Embryonic facial prominence (tissue), 1 donor: ENCODE measurements around the gene CUL7.
"Not testable (repeated sequence)": the region's sequence is repeated elsewhere in the genome, so short reads cannot be mapped to it uniquely, and the experiment has no call there.

Experiments used
- DNase-seq: peaks from one replicate; pipeline ENCODE4 v3.0.0-alpha.2; 2016; ENCODE audit errors: extremely low spot score

CUL7 gene

GRCh38 chr6:43045371-43045930, 8.2 kb downstream of the CUL7 start:
- DNase-seq = no peak

DNA sequence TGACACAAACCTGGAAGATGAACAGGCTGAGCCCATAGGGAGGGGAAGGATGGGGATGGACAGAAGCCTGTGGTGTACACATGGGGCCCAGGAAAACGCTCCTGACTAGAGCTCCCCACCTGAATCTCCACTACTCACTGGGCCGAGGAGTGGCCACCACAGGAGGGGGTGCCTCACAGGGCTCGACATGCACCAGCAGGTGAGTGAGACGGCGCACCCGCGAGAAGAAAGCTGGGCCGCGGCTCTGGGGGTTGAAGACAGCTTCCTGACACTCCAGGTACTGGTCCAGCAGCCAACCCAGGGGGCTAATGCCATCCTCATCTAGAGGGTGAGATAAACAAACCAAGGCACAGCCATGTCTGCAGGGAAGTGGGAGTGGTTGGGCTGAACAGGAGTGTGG, 10.3 kb downstream of the CUL7 start:
- no peak for DNase-seq

GRCh38 chr6:43041475-43041874, 12.2 kb downstream of the CUL7 start:
- DNase-seq = not testable (repeated sequence)

- no peak for DNase-seq
These were observed 13.0 kb downstream of the CUL7 start for GRCh38 chr6:43040542-43041257.

- DNase-seq = no peak
These were observed 14.9 kb downstream of the CUL7 start for GRCh38 chr6:43038727-43039126.

DNA sequence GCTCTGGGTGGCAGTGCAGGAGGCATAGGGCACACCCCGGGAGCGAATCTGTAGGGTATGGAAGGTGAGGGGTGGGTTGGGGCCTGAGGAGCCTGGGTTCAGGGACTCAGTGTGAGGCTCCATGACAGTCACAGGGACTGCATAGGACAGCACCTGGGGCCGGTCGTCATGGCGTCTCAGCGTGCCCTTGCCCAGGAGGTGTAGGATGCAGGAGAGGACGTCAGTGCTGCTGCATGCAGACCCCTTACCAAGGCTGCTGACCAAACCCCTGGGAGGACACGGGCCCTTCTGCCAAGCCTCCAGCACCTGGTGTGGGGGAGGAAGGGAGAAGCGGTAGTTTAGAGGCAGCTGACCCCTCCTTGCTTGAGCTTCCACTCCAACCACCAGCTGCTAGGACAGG, 15.9 kb downstream of the CUL7 start:
- DNase-seq = no peak

GRCh38 chr6:43037197-43037596, 16.5 kb downstream of the CUL7 start:
- no peak for DNase-seq

DNA sequence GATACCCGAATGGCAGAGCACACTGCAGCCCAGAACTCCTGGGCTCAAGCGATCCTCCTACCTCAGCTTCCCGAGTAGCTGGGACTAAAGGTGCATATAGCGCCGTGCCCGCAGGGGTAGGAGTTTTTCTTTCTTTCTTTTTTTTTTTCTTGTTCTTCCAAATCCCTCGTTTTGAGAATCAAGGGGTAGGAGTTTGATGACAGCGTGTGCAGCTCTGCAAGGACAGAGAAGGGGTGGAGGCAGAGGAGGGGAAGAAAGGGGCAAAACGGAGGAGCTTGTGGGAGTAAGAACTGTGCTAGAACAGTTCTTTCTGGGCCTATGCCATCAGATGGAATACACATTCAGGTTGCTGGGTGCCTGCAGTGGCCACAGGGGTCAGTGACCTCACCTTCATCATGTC, 16.9 kb downstream of the CUL7 start:
- DNase-seq = no peak

DNA sequence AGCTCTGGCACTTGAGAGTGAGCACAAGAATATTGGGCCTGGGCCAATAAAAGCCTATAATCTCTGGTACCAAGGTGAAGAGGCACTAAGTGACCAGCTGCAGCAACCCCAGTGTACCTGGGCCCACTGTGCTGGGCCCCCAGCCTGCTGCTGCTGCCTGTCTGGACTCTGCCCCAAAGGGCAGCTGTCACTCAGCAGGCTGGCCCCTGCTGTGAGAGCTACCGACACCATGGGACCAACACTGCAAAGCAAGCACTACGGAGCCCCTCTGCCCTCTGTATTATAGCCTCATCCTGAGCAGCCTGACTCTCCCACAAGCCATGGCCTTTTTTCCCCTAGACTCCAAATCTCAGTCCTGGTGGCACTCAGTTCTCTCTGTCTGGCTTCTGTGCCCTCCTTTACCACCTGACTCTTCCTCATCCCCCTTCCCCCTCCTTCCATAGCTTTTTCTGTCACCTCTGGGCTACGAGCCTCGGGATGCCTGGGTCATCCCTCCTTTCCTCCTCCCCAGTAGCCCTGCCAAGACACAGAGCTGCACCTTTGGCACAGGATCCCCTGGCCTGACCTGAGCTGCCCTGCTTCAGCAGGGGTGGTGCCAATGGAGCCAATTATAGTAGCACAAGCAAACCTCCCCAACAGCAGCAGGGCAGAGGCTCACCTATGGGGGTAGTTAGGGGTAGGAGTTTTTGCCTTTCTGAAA, 18.0 kb downstream of the CUL7 start:
- DNase-seq = no peak

DNA sequence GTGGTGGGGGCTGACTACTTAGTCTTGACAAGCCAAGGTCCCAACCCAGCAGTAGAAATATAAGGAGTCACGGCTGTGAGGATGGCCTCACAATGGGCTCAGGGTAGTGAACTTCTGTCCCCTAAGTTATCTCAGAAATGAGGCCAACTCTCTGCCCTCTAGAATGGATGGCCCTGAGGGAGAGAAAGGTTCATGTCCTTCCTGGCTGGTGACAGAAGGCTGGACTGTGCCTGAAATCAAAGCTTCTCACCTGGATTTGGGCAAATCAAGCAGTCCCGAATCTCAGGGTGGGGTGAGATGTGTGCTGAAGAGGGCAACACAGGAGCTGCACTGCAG, 19.5 kb downstream of the CUL7 start:
- no peak for DNase-seq

DNA sequence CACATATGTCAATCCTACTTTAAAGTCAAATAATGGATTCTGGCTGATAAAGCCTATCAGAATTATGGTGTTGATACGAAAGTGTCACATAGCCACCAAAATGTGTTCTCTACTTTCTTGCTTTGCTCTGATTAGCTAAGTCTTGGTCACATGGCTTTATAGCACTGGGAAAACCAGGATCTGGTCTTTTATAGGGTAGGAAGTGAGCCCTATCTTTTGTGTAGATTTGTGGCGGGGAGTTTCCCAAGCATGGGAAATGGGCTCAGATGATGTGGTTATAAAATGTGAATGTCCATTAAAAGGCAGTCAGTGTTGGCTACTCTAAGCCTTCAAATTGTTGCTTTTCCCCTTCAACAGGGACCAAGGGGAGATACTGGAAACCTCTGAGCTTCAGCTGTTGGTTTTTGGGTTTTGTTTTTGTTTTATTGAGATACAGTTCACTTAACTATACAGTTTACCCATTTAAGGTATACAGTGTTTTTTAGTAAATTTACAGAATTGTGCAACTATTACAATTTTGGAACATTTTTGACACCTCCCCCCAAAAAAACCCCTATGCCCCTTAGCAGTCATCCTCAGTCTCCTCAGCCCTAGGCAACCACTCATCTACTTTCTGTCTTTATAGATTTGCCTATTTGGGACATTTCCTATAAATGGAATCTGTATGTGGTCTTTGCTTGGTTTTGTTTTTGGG, 20.0 kb downstream of the CUL7 start:
- no peak for DNase-seq

GRCh38 chr6:43032326-43032725, 21.3 kb downstream of the CUL7 start:
- DNase-seq = no peak

DNA sequence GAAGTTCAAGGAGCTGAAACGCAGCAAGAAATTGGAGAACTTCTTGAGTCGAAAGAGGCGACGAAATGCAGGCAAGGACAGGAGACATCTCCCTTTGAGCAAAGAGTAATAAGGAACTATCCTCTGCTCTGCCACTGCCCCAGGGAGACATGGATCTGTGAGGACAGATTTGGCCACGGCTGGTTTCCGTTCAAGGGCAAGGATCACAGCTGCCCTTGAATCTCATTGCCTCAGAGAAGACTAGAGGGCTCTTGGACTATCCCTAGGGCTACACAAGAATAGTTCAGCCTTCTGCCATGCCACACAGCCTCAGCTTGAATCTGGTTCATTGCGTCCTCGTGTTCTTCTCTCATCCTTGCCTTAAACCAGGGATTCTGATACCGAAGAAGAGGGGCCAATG, 24.5 kb downstream of the CUL7 start:
- no peak for DNase-seq

- DNase-seq = no peak
These were observed 27.3 kb downstream of the CUL7 start for GRCh38 chr6:43026365-43026764.

- no peak for DNase-seq
These were observed 29.2 kb downstream of the CUL7 start for GRCh38 chr6:43024436-43024835.

DNA sequence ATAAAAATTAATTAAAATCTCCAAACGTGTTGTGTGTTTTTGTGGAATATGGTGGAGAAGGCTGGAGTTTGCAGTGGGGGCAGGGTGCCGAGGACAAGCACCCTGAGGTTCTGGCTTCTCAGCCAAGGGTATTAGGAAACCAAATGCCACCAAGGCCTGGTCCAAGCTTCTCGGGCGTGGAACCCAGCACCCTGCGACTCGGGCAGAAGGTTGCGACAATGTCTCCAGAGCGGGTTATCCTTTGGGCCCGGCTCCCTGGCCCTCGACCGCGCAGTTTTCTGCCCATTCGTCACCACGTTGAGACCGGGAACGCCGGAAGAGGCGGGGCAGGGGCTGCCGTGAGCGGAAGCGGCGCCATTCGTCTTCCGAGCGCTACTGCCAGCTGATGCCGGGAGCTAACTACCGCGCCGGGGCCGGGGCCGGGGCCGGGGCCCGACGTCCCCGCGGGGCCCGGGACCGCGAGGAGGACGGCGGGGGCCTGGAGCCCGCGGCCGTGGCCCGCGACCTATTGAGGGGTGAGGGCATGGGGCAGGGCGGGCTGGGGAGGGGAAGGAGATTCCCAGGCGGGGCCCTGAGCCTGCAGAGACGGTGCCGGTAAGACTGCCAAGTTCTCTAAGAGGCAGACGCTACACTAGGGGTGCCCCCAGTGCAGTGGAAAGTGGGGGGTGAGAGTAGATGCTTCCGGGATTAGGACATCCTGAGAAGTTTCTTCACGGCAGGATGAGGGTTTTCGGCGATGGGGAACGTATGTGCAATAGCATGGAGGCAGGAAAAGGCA, 32.2 kb downstream of the CUL7 start, which contains the start of gene RRP36:
Gene RRP36, plus strand, starts transcription at position 354 of the 778 bp plus-strand sequence. Its CDS starts 32 bp downstream, at position 386.
- peak; percentile 64 for DNase-seq

DNA sequence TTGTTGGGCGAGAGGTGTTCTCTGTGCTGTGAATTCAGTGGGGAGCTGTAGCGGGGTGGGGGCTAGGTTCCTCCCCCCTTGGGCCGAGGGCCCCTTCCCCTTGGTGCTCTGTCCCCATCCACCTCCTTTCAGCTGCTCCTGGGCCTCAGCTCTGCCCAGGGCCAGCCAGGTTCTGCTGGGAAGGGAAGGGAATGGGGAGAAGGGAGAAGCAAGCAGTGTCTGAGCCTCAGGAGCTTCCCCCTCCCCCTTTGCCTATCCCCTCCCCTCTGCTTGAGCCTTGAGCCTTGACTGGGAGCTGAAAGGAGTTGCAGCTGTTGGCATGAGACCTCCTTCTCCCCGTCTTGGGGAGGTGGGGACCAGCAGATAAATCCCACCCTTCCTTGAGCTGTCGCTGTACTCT, 32.8 kb downstream of the CUL7 start:
- no peak for DNase-seq

DNA sequence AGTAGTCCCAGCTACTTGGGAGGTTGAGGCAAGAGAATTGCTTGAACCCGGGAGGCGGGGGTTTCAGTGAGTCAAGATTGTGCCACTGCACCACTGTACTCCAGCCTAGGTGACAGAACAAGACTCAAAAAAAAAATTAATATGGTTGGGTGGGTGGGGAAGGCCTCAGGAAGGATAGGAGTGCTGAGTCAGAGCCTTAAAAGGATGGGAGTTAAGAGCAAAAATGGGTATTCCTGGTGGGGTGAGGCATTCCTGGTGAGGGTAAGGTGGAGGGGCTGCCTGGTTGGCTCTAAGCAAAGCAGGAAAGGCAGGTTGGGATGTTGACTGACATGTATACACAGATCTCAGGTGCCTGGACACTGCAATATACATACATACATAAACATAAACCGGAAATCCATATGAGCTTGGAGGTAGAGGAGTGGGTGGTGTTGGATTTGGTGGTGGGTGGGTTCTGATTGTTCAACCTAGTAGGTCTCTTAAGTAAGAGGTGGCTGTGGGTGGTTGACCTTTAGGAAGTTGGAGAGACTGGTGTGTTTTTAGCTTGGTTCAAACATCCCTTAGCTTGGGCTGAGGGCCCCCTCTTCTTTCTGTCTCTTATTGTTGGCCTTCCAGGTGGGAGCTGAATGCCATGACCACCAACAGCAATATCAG, 33.5 kb downstream of the CUL7 start:
- DNase-seq = no peak

- DNase-seq = no peak
These were observed 34.5 kb downstream of the CUL7 start for GRCh38 chr6:43019152-43019551.

DNA sequence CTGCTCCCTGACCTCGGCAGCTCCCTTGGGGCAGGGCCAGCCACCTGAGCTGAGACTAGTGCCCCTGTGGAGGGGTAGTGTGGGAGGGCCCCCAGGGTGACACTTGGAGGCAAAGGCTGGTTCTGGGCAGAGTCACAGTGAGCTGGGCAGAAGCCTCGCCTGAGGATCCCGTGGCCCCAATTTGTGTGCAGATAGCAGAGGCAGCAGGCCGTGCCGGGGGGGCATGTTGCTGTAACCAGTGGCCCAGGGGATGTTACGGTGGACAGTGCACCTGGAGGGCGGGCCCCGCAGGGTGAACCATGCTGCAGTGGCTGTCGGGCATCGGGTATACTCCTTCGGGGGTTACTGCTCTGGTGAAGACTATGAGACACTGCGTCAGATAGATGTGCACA, 36.7 kb downstream of the CUL7 start:
- no peak for DNase-seq

GRCh38 chr6:43016176-43016942, 37.3 kb downstream of the CUL7 start:
- no peak for DNase-seq
